Stimulated activated CD8-positive, alpha-beta memory T cell treated with anti-CD3 and anti-CD28 coated beads, Interleukin-7, amount 100 ng/mL, for 24 hours (primary cell): ENCODE data around the gene TMEM201.

ENCODE experiments used
- DNase-seq: peaks from one replicate; pipeline ENCODE4 v3.0.0-alpha.2; 2020; ENCODE audit warnings: low read depth

Gene TMEM201

DNA sequence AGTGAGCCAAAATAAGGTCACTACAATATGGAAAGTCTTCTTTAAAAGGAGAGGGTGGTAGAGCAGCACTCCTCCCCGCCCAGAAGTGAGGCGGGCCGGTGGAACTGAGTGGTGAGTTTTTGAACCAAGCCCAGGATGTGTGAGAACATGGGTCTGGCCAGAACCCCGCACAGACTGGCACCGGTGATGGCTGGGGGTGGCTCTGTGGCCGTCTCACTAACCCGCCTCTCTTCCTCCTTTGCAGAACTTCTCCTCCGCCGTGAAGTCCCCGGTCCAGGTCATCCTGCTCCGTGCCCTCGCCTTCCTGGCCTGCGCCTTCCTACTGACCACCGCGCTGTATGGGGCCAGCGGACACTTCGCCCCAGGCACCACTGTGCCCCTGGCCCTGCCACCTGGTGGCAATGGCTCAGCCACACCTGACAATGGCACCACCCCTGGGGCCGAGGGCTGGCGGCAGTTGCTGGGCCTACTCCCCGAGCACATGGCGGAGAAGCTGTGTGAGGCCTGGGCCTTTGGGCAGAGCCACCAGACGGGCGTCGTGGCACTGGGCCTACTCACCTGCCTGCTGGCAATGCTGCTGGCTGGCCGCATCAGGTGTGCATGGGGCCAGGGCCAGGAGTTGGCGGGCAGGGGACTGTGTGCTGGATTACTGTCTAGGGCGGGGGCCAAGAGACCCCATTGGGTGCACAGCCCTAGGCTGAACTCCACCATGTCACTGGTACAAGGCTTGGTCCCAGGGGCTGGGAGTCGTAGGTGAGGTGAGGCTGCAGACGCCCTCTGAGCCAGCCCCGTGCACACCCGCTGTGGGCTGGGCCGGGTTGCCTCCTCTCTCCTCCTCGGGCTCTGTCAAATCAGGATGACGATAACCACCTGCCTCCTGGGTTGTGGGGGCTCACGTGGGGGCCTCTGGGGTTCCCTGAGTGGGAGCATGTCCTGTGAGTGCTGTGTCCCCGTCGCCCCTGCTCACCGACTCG, 12.4 kb downstream of the TMEM201 start:
- DNase-seq: no peak

DNA sequence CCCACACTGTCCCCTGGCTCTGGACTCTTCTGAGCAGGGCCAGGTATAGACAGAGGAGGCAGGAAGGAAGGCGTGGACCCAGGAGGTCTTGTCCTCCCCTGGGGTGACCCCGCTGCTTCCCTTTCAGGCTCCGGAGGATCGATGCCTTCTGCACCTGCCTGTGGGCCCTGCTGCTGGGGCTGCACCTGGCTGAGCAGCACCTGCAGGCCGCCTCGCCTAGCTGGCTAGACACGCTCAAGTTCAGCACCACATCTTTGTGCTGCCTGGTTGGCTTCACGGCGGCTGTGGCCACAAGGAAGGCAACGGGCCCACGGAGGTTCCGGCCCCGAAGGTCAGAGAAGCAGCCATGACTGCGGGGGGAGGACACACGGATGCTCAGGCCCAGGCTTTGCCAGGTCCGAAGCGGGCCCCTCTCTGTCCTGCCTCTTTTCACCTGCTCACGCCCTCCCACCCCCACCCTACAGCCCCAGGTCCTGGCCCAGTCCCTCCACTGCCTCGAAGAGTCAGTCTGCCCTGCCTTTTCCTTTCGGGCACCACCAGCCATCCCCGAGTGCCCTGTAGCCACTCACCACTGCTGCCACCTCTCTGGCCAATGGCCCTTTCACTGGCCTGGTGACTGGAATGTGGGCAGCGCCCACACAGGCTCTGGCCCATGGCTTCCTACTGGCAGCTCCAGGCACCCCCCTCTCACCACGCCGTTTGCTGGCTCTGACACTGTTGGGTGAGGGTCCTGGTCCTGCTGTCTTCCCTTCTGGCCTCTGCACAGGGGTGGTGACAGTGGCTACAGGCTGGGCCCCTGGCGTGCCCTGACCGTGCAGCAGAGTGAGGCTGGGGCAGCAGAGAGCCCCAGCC, 13.5 kb downstream of the TMEM201 start:
- no peak for DNase-seq

DNA sequence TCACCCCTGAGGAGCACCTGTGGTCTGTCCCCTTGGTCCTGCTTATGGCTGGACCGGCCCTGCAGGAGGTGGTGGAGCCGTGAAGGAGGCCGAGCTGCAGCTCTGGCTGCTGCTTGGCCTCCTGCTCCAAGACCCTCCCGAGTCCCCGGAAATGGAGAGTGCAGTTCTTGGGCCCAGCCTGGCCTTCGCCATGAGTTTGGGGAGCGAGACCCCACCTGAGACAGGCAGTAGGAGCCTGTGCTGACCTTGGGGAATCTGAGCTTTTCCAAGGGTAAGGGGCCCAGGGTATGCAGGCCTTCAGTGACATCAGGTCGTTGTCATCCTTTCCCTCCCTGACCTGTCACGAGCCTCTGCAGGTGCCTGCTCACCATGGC, 14.1 kb downstream of the TMEM201 start:
- no peak for DNase-seq

DNA sequence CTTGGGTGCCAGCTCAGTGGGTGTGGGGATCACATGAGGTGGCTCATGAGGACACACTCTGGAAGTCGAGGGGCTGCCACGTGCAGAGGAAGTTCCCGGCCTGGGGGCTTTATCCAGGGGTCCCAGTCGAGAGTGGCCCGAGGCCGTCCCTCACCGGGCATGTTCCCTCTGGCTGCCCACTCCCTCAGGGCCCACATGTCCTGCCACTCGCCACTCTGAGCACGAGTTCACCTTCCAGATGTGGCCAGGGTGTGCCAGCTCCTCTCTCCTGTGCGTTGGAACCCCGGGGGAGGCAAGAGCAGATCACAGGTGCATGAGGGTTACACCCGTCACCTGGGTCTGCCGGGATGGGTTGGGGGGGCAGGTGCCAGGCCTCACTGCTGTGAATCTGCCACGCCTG, 14.6 kb downstream of the TMEM201 start:
- no peak for DNase-seq

DNA sequence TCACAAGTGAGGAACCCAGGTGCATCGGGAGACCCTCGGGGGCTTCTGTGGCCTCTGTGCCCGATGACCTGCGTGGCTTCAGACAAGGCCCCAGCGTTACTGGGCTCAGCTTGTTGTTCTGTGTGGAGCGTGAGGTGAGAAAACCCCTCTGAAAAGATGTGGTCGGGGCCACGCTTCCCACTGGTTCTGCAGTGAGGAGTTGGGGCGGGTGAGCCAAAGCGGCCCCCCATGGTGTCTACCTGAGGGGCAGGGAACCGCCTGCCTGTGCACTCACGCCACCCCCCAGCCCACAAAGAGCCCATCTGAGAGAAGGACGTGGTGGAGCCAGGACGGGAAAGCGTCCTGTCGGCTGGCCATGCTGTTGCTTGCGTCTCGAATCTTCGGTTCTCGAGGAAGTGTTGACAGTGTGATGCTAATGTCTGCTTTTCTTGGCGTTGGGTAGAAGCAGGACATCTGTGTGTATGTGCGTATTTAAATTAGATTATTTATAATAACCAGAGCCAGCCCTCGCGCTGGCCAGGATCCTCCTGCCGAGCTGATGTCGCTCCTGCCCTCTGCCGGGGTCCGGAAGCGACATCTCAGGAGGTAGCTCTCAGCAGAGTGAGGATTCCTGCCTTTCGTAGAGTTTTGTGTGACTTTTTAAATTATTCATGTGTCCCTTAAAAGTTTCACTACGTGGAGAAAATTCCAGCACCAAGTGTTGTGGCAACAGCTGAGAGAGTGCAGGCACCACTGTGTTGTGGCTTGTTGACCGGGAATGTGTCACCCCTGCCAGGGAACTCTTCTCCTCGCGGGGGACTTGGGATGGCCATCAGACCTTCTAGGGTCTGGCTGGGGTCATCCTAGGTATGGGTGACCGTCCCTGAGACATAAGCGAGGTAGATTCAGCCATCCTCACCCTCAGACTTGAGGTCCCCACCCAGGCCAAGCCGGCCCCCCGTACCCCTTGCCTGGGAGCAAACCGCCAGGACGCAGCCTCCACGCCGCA, 15.3 kb downstream of the TMEM201 start:
- DNase-seq: no peak

DNA sequence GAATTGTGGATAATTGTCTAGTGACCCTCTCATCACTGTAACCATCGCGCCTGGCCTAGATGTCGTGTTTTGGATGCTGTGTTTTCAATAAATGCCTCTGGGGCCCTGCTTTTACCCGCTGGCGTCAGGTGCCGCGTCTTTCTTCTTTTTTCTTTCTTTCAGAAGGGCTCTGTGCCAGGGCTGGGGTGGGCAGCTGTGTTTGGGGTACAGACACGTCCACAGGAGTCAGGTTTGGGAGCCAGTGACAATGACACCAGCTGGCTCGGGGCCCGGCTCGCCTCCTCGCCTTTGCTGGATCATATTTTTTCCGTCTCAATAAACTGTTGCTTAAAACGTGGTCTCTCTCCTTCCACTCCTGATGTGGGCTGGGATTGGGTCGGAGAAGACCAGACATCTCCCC, 16.1 kb downstream of the TMEM201 start:
- DNase-seq: no peak

DNA sequence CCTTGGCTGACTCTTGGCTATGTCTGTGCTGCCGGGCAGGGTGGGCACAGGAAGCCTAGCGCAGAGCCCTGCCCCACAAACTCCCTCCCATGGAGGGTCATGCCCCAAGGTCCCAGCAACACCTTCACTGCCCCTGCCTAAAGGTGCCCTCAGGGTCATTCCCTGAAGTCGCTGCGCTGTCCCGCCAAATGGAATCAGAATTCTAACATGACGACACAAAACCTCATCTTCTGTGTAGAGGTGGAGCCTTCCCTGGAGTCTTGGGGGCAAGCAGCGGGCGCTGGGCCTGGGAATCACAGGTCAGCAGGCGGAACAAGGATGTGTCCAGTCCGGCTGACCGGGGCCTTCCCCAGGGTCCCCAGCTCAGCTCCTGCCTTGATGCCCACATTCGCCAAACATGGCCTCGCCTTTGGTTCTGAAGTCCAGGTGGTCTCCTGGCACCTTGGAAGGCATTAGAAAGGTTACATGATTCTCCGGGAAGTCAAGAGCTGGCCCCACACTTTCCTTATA, 17.3 kb downstream of the TMEM201 start:
- DNase-seq: no peak

DNA sequence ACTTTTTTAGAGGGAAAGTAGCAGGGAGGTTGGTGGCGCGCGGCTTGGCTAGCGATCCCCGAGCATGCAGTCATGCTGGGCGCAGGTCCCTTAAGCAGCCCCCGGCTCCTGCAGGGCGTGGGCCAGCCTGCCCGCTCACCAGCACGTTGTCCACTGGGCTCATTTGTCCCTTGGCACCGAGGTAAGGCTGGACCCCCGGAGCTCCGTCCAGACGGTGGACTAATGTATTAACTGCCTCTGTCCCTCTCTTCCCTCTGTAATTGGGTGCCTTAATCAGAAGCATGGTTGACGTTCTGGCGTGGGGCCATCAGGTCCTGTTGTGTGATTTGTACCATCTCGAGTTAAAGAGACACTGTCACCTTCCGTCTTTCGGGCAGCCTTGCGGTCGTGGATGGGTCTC, 17.7 kb downstream of the TMEM201 start:
- DNase-seq: no peak

DNA sequence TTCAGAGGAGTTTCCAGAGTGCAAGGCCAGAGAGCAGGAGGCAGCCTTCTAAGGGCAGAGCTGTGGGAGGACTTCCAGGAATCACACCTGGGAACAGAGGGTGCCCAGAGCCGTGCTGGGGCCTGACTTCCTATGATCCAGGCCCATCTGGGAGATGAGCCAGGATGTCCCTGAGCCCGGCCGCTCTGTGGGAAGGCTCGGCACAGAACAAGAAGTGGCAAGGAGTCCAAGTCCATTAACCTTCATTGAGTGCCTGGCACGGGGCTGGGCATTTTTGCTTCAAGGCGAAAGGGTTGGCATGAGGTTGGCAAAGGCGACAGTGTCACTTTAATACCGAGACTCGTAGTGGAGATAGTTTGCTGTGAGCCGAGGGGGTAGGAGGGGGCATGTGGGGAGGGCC, 18.2 kb downstream of the TMEM201 start:
- no peak for DNase-seq

DNA sequence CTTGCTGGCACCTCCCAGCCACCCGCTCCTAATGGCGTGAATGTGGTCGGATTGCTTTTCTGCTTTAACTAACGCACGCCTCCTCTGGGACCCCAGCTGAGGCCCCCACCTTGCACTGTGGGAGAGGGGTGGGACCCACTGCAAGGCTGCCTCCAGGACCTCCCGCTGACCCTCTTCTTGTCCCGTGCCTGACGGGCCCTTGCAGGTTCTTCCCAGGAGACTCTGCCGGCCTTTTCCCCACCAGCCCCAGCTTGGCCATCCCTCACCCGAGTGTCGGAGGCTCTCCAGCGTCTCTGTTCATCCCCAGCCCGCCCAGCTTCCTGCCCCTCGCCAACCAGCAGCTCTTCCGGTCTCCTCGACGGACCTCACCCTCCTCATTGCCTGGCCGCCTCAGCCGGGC, 18.6 kb downstream of the TMEM201 start:
- DNase-seq: no peak

DNA sequence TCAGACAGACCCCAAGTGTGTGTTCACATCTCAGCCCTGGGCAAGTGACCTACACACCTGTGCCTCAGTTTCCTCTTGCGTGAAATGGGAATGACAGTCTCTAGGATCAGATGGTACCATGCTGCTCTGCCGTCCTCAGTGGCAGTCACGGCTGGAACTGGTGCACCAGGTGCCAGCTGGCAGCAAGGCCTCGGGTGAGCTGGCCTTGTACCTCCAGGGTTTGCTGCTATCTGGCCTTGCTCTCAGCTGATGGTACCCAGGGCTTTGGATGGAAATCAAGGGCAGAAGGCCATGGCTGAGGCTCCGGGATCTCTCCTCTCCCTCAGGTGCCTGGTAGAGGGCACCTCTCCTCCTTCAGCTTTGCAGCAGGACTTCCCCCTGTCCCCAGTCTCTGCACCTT, 21.3 kb downstream of the TMEM201 start:
- DNase-seq: no peak

DNA sequence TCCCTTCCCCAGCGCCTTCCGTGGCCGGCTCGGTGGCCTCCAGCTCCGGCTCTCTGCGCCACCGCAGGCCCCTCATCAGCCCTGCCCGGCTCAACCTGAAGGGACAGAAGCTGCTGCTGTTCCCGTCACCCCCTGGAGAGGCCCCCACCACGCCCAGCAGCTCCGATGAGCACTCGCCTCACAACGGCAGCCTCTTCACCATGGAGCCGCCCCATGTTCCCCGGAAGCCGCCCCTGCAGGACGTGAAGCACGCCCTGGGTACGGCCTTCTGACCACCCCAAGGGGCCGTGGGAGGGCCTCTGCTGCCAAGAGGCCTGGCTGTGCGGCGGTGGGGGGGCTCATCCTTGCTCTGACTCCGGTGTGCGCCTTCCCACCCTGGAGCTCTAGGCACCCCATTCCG, 21.8 kb downstream of the TMEM201 start:
- DNase-seq: no peak

DNA sequence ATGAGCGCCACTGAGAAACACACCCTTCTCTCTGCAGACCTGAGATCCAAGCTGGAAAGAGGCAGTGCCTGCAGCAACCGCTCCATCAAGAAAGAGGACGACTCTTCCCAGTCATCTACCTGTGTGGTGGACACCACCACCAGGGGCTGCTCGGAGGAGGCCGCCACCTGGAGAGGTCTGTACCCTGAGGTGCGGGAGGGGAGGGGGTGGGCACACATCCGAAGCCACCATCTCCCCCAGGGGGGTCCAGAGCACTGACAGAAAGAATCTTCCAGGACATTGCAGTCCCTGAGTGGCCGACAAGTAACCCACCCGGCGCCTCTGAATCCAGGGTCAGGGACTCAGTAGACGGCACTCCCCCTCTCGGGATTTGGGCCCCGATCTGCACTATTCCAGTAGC, 23.0 kb downstream of the TMEM201 start:
- DNase-seq: no peak

DNA sequence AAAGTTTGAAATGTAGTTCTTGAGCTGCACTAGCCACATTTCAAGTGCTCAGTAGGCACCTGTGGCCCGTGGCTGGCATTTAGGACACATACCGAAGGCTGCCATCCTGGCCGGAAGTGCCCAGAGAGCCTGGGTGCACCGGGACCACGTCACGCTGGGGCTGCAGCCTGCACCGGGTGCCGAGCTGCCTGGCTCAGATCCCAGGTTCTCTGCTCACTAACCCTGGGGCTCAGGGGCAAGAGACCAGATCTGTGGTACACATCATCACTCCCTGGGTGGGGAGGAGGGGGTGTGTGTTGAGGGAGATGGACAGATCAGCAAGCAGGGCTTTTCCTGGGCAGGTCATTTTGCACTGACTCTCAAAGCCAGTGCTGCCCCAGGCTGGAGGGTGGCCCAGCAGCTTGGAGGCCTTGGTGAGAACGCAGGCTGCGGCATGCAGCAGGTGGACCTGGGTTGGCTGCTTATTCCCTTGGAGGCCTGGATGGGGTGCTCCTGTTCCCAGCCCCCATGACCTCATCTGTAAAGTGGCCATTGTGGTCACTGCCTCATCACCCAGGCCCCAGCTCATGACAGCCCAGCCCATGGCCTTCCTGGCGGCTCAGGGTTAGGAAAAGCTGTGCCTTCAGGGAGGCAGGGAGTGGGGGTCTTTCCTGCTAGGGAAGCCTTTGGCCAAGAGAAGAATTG, 23.6 kb downstream of the TMEM201 start:
- DNase-seq: no peak

DNA sequence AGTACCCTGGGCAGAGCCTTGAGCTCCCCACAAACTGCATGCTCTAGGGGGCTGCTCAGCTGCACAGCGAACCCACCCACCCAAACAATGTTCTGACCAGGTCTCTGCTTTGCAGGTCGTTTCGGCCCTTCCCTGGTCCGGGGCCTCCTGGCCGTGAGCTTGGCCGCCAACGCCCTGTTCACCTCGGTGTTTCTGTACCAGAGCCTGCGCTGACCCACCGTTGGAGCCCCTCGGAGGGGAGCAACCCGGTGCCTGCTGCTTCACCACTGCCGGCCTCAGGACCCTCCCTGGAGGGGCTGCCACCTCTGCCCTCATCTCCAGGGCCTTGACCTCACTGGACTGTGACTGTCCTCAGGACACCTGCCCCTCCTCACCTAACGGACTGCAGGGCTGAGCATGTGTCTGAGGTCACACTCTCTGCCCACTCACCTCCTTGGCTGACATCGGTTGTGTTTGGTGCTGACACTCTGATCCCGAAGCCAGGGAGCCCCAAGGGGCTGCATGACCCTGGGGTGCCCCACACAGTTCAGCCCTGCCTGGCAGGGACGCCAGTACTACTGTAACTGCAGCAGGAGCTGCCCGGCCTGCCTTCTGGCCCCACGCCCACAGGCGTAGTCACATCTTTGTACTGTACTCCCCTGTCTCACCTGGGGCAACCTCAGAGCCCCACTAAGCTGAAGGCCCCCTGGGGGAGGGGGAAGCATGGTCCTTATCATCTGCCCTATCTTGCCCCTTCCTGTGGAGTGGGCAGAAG, 24.3 kb downstream of the TMEM201 start:
- DNase-seq: no peak

DNA sequence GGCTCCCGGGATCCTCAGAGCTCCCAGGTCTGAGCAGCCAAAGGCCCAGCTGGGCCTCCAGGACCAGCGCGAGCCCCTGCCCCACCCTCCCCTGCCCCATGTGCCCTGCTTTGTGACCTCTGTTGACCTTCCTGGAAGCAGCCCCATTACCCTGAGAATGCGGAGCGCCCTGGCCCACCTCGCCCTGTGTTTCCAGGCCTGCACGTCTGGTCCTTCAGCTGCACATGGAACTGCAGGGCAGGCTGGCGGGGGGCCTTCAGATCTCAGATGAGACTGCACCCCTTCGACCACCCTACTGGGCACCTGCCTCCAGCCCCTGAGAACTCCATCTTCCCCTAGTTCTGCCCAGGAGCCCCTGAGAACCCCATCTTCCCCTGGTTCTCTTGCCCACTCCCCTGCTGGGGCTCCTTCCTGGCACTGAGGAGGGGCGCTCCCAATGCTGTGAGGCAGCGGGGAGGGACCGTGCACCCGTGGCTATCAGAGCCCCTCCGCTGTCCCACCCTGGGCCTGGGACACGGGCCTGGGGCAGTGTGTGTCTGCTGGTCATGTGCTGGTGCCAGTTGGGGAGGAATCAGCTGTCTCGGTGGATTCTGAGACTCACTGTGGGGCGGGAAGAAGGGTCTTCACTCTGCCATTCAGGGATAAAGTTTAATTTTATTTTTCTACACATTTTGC, 25.1 kb downstream of the TMEM201 start:
- no peak for DNase-seq

DNA sequence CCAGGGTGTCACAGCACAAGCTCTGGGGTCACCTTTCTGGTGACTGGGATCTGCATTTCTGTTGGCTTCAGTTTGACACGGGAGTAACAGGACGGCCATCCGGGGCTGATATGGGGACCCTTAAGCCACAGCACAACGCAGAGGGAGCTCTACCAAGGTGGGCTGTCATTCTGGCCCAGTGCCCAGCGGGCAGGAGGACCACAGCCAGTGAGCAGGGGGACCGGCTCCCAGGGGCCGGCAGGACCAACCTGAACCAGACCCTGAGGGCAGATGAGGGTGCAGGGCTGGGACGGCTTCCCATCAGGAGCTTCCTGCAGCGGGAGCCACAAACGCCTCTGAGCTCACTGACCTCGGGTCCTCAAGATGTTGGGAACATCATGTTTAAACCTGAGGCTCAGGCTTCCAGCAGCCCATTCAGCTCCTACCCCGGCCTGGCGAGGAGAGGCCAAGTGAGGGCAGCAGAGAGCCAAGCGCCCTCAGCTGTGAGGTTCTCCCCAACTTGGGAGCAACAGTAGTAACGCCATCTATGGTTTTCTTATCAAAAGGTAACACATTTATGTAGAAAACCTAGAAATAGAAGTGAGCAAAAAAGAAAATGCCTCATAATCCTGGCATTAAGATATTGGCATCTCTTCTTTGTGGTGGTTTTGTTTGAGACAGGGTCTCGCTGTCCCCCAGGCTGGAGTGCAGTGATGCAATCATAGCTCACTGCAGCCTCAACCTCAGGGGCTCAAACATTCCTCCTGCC, 26.8 kb downstream of the TMEM201 start:
- DNase-seq: peak; percentile 34

DNA sequence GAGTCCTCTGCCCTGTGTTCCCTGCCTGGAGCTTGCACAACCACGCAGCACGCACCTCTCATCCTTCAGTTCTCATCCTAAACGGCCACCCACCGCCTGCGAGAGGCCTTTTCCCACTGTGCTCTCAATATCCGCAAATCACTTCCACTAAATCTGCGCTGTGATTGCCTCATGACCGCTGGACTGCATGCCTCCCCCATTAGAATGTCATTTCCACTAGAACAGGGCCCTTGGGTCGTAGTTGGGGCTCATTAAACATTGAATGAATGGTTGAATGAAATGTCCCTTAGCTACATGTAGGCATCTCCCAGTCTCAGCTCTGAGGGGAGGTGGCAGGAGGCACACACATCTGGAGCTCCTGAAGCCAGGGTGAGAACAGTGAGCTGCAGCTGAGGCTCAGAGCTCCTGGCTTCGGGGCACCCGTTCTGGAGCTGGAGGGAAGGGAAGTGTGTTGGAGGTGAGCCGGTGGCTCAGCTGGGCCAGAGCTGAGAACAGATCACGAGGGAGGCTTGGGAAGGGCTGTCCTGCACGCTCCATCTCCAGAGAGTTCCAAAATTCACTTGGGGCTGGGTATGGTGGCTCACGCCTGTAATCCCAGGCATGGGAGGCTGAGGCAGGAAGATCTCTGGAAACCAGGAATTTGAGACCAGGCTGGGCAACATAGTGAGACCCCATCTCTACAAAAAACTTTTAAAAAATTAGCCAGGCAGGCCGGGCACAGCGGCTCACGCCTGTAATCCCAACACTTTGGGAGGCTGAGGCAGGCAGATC, 30.4 kb downstream of the TMEM201 start:
- no peak for DNase-seq
